A673 (cell line): Measurements from ENCODE around the gene CFAP61.

Experiments
- CTCF ChIP-seq: fragments of 300-800, 200-600 bp; sonication (generic); conservative IDR thresholded peaks from 2 replicates; pipeline ENCODE4 v1.5.1; 2017; ENCODE audit warnings: low read depth, mild to moderate bottlenecking, antibody characterized with exemption, low read length, moderate library complexity, mixed read lengths
- EZH2 ChIP-seq: fragments of 200-600 bp; sonication (generic); IDR thresholded peaks from 2 replicates; pipeline ENCODE4 v1.6.1; 2017; ENCODE audit warnings: borderline replicate concordance, low read depth, mild to moderate bottlenecking, mixed read lengths, antibody characterized with exemption, low read length; ENCODE audit not compliant: poor library complexity, severe bottlenecking

- TF ChIP-seq CTCF (no peak), EZH2 (no peak)
Measured at GRCh38 chr20:20386192-20386591, 333.9 kb downstream of the CFAP61 start.
